K562 (cell line): ENCODE results near the gene SLC39A6. TPM values are rescaled to one million over a fixed set of nuclear protein-coding genes. Genes with fewer than 3 reads are reported as not detected.

Experiments used
- ATF1 ChIP-seq, 2 experiments: fragments of 450-650 bp in 1 of 2; IDR thresholded peaks; 2 replicates each; pipeline ENCODE4 v1.6.1; 2016; ENCODE audit warnings: missing compliant biosample characterization in 1 of 2, missing genetic modification characterization in 1 of 2
- CUX1 ChIP-seq: fragments of 200-800 bp; sonication (Bioruptor generic); IDR thresholded peaks from 2 replicates; pipeline ENCODE4 v1.6.1; 2016; ENCODE audit warnings: missing genetic modification characterization, missing compliant biosample characterization
- E2F6 ChIP-seq, 2 experiments: IDR thresholded peaks; 2 replicates each; pipeline ENCODE4 v1.6.1; 2011; ENCODE audit warnings: borderline replicate concordance in 1 of 2, control low read depth in 1 of 2, low read depth in 1 of 2, low read length in 1 of 2, mild to moderate bottlenecking in 1 of 2, mixed read lengths in 1 of 2, moderate library complexity in 1 of 2; ENCODE audit not compliant: insufficient read depth in 1 of 2, insufficient read length in 1 of 2, poor library complexity in 1 of 2, severe bottlenecking in 1 of 2; ENCODE audit errors: extremely low read depth in 1 of 2
- EGR1 ChIP-seq: fragments of 450-650 bp; conservative IDR thresholded peaks from 2 replicates; pipeline ENCODE4 v1.6.1; 2017; ENCODE audit warnings: mild to moderate bottlenecking
- ERF ChIP-seq: fragments of 450-650 bp; formaldehyde crosslinking; IDR thresholded peaks from 2 replicates; pipeline ENCODE4 v1.4.0; 2020; ENCODE audit warnings: mild to moderate bottlenecking, mixed read lengths
- GABPA ChIP-seq: fragments of 200-800 bp; sonication (Bioruptor generic); conservative IDR thresholded peaks from 2 replicates; pipeline ENCODE4 v1.6.1; 2016; ENCODE audit warnings: low read depth, missing genetic modification characterization, missing compliant biosample characterization
- PHF20 ChIP-seq: fragments of 450-650 bp; IDR thresholded peaks from 2 replicates; pipeline ENCODE4 v1.6.1; 2018; ENCODE audit not compliant: partially characterized antibody
- POU5F1 ChIP-seq: fragments of 150-350 bp; IDR thresholded peaks from 2 replicates; pipeline ENCODE4 v1.6.1; 2014; ENCODE audit warnings: borderline replicate concordance, low read length, low read depth, mild to moderate bottlenecking; ENCODE audit not compliant: partially characterized antibody
- RBFOX2 ChIP-seq: fragments of 200-400 bp; formaldehyde crosslinking; IDR thresholded peaks from 2 replicates; pipeline ENCODE4 v1.6.1; 2017; ENCODE audit warnings: low read depth, mild to moderate bottlenecking, low read length, moderate library complexity
- SRF ChIP-seq, 2 experiments: fragments of 250-450, 450-650 bp in 1 of 2; sonication (Bioruptor Pico) in 1 of 2; sonication (generic) in 1 of 2; formaldehyde crosslinking; IDR thresholded peaks; 2 replicates each; pipeline versions ENCODE4 v1.5.0 to v1.5.1; 2020 to 2022; ENCODE audit warnings: mild to moderate bottlenecking in 1 of 2, missing genetic modification reagents in 1 of 2
- ZBTB1 ChIP-seq: sonication (generic); formaldehyde crosslinking; IDR thresholded peaks from 2 replicates; pipeline ENCODE4 v1.8.1; 2023; ENCODE audit warnings: missing genetic modification reagents, low read depth, mild to moderate bottlenecking, borderline replicate concordance
- ZBTB12 ChIP-seq: fragments of 250-450 bp; sonication (Bioruptor Pico); IDR thresholded peaks from 2 replicates; pipeline ENCODE4 v1.4.0; 2020
- ZBTB49 ChIP-seq: sonication (generic); formaldehyde crosslinking; IDR thresholded peaks from 2 replicates; pipeline ENCODE4 v1.8.0; 2022; ENCODE audit warnings: missing genetic modification reagents, mild to moderate bottlenecking, borderline replicate concordance
- ZNF165 ChIP-seq: fragments of 250-450 bp; sonication (Bioruptor Pico); IDR thresholded peaks from 2 replicates; pipeline ENCODE4 v1.4.0; 2020; ENCODE audit warnings: borderline replicate concordance
- ZNF589 ChIP-seq: fragments of 200-800 bp; sonication (Bioruptor generic); IDR thresholded peaks from 2 replicates; pipeline ENCODE4 v1.6.1; 2016; ENCODE audit warnings: low read depth, missing genetic modification characterization, missing compliant biosample characterization
- polyA plus RNA-seq, 8 experiments: library from polyadenylated mRNA; depleted of rRNA in 4 of 8; stranded (reverse) in 5 of 8; unstranded in 3 of 8; fragments of >200 nt; fragmentation: Nextera tagmentation in 2 of 8; fragmentation: Illumina TruSeq in 1 of 8; extraction: Ambion mirVana in 2 of 8; extraction: Trizol in 1 of 8; gene quantifications; 2 replicates each; pipeline versions ENCODE4 v1.2.1 to v1.2.3, GENCODE V29; 2011 to 2014; ENCODE audit warnings: inconsistent platforms in 1 of 8, missing spikeins in 1 of 8
- total RNA-seq, 7 experiments: library from RNA; depleted of rRNA in 6 of 7; stranded (reverse); fragments of >200 nt in 6 of 7; fragmentation: Illumina TruSeq in 2 of 7; extraction: Trizol in 2 of 7; gene quantifications; 2 replicates each; pipeline versions ENCODE4 v1.2.1 to v1.2.3, GENCODE V29; 2011 to 2021; ENCODE audit warnings: low replicate concordance in 1 of 7

The SLC39A6 gene
- total and polyA plus RNA-seq, 9 of the 15 experiments (the other 6 are each of a cell fraction or from before 2014, with no cell fraction given): 5.6 to 23.8 (median 17.4) TPM

GRCh38 chr18:36067055-36067957 is 61.8 kb downstream of the SLC39A6 start, which contains the start of gene RPRD1A (continued):
- TF ChIP-seq ZBTB49 (CRISPR knock-in tag) (no peak), SRF (CRISPR knock-in tag; IDR thresholded peaks at IDR 0.05) (peak in 1 of 2 experiments; percentile 56; a peak in 1 of 4 replicates), POU5F1 (no peak), CUX1 (CRISPR knock-in tag) (no peak), PHF20 (peak; percentile 90), ZNF589 (CRISPR knock-in tag) (peak; percentile 24; the same call in 1 of the 2 replicates), ERF (CRISPR knock-in tag) (0 out of 2 replicates have a peak, but pooled peaks have one; percentile 4), ZBTB1 (CRISPR knock-in tag) (peak; percentile 86; the same call in 1 of the 2 replicates), ATF1 (CRISPR knock-in tag; IDR thresholded peaks at IDR 0.05) (peak; percentile 79), ATF1 (tag; IDR thresholded peaks at IDR 0.05) (peak; percentile 99), GABPA (peak; percentile 92), ZBTB12 (CRISPR knock-in tag) (peak; percentile 84), RBFOX2 (peak; percentile 95), ZNF165 (CRISPR knock-in tag) (no peak), EGR1 (peak; percentile 86), E2F6 (IDR thresholded peaks at IDR 0.05; ENCODE audit: borderline replicate concordance in 1 of 2, extremely low read depth in 1 of 2, insufficient read depth in 1 of 2, insufficient read length in 1 of 2, low read depth in 1 of 2, low read length in 1 of 2, poor library complexity in 1 of 2, severe bottlenecking in 1 of 2) (peak; percentile 29 to 48)
